HepG2 (cell line): ENCODE data around the gene WIF1.

ENCODE experiments used
- CTCF ChIP-seq: sonication (generic); formaldehyde crosslinking; IDR thresholded peaks from 2 replicates; pipeline ENCODE4 v1.5.0; 2020; ENCODE audit warnings: mild to moderate bottlenecking, missing genetic modification reagents, moderate library complexity
- FOXA3 ChIP-seq: IDR thresholded peaks from 2 replicates; pipeline ENCODE4 v1.6.1; 2016; ENCODE audit warnings: missing genetic modification reagents, missing compliant biosample characterization
- MAX ChIP-seq: IDR thresholded peaks from 2 replicates; pipeline ENCODE4 v1.6.1; 2012; ENCODE audit warnings: inconsistent platforms
- SIN3B ChIP-seq: fragments of 150-350 bp; IDR thresholded peaks from 2 replicates; pipeline ENCODE4 v1.6.1; 2014; ENCODE audit warnings: low read length
- YEATS2 ChIP-seq: sonication (generic); formaldehyde crosslinking; IDR thresholded peaks from 2 replicates; pipeline ENCODE4 v1.4.0; 2020; ENCODE audit warnings: missing genetic modification reagents, borderline replicate concordance

GRCh38 chr12:65157091-65157490 is 36.0 kb upstream of the WIF1 start:
- TF ChIP-seq MAX (no peak), CTCF (CRISPR knock-in tag) (no peak), FOXA3 (CRISPR knock-in tag) (no peak), SIN3B (no peak), YEATS2 (CRISPR knock-in tag) (no peak)
